Sciatic nerve (tissue), 2 donors: ENCODE results near the gene ZC3H7B. TPM values are rescaled to one million over a fixed set of nuclear protein-coding genes. Genes with fewer than 3 reads are reported as not detected.
"Not testable (repeated sequence)": the region's sequence is repeated elsewhere in the genome, so short reads cannot be mapped to it uniquely, and the experiment has no call there.

Experiments
- ATAC-seq: fragments of 200-7000 bp; cut with Tn5 transposase; one replicate; pipeline ENCODE4 v1.9.1; 2020; ENCODE audit warnings: mild to moderate bottlenecking, moderate library complexity
- DNase-seq: peaks from one replicate; pipeline ENCODE4 v3.0.0-alpha.2; 2020; ENCODE audit warnings: low spot score
- intact Hi-C: fragments of 100-400 bp; cut with DNase I; formaldehyde crosslinking; loops from one replicate; pipeline ENCODE4 v1.14.2; 2022
- total RNA-seq: library from RNA; stranded (reverse); fragmentation: NEBNext Ultra II Directional; extraction: Animal tissue kit (Norgen Biotek cat#: 25700); gene quantifications from one replicate; pipeline ENCODE4 v1.2.1, GENCODE V29; 2021
- donor health status: DM: no; HTN: no; CAD: no.
- donor health status: DM: no; HTN: no; CAD: no.

ZC3H7B gene
- total RNA-seq, 1 donor from 2014 or later, result 72.6 TPM

GRCh38 chr22:41285441-41285819 is 15.9 kb upstream of the ZC3H7B start:
- ATAC-seq (peak; percentile 0), DNase-seq (no peak)
- intact Hi-C loops, result no loop called here

GRCh38 chr22:41285820-41286638 is 15.3 kb upstream of the ZC3H7B start, which contains the start of gene RANGAP1:
TSS of gene RANGAP1 (minus strand) at chr22:41286187. CDS start at chr22:41281044, 5,143 bp downstream.
- ATAC-seq (peak; percentile 99), DNase-seq (peak; percentile 98)
- intact Hi-C loops, result no loop called here

DNA sequence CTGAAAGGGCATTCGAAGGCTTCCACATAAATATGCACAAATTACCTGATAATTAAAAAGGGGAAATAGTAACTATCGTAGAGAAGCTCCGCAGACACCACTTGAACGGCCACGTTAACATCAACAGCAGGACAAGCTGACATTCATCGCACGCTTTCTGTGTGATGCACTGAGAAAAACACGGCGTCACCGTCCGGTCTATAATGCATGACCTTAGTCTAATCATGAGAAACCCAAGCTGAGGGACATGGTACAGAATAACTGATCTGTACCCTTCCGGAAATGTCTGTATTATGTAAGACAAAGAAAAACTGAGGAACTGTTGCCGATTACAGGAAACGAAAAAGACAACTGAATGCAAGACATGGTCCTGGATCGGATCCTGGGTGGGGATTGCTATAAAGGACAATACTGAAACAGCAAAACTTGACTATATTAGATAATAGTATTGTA is 14.7 kb upstream of the ZC3H7B start:
- intact Hi-C loops, result no loop called here
- peak; percentile 30 for ATAC-seq
- DNase-seq, result no peak

GRCh38 chr22:41288245-41288946 is 12.9 kb upstream of the ZC3H7B start:
- no peak for DNase-seq
- intact Hi-C loops, result no loop called here
- ATAC-seq, result no peak

DNA sequence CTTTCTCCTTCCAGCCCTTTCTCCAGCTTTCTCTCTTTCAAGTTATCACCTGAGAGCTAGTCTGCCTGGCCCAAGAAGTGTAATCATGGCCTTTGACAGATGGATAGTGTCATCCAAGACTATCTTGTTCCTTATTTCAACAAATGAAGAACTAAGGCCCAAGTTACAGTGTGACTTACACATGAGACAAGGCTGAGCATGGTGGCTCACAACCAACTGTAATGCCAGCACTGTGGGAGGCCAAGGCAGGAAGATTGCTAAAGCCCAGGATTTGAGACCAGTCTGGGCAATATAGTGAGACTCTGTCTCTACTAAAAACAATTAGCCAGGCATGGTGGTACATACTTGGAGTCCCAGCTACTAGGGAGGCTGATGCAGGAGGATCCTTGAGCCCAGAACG is 11.7 kb upstream of the ZC3H7B start:
- intact Hi-C loops, result no loop called here
- ATAC-seq (no peak), DNase-seq (no peak)

- intact Hi-C loops, result no loop called here
- DNase-seq (no peak), ATAC-seq (no peak)
Measured at GRCh38 chr22:41290262-41291221, 10.8 kb upstream of the ZC3H7B start.

GRCh38 chr22:41294816-41295215 is 6.5 kb upstream of the ZC3H7B start:
- intact Hi-C loops, ATAC-seq, DNase-seq: not testable (repeated sequence)

DNA sequence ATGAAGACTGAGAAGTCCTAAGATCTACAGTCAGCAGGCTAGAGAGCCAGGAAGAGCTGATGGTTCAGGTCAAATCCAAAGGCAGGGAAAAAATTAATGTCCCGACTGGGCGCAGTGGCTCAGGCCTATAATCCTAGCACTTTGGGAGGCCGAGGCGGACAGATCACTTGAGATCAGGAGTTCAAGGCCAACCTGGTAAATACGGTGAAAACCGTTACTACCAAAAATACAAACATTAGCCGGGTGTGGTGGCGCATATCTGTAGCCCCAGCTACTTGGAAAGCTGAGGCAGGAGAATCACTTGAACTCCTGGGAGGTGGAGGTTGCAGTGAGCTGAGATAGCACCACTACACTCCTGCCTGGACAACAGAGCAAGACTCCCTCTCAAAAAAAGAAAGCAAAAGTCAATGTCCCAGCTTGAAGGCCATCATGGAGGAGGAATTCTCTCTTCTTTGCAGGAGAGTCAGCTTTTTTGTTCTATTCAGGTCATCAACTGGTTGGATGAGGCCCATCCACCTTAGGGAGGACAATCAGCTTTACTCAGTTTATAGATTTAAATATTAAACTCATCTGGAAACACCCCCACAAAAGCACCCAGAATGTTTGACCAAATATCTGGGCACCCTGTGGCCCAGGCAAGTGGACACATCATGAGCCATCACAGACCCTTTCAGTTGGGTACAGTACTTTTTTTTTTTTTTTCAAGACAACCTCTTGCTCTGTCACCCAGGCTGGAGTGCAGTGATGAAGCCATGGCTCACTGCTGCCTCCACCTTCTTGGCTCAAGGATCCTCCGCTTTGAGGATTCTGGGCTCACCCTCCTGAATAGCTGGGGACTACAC is 4.3 kb upstream of the ZC3H7B start:
- no peak for DNase-seq
- ATAC-seq, result no peak
- intact Hi-C loops, result no loop called here

GRCh38 chr22:41300661-41301060 is 664 bp upstream of the ZC3H7B start:
- intact Hi-C loops, result no loop called here
- ATAC-seq (no peak), DNase-seq (no peak)

GRCh38 chr22:41302021-41302767 is 869 bp downstream of the ZC3H7B start:
- intact Hi-C loops, result no loop called here
- DNase-seq, result no peak
- no peak for ATAC-seq

GRCh38 chr22:41302811-41303210 is 1.5 kb downstream of the ZC3H7B start:
- ATAC-seq (no peak), DNase-seq (no peak)
- intact Hi-C loops, result no loop called here

GRCh38 chr22:41305646-41306045 is 4.3 kb downstream of the ZC3H7B start:
- ATAC-seq (no peak), DNase-seq (no peak)
- intact Hi-C loops, result no loop called here

DNA sequence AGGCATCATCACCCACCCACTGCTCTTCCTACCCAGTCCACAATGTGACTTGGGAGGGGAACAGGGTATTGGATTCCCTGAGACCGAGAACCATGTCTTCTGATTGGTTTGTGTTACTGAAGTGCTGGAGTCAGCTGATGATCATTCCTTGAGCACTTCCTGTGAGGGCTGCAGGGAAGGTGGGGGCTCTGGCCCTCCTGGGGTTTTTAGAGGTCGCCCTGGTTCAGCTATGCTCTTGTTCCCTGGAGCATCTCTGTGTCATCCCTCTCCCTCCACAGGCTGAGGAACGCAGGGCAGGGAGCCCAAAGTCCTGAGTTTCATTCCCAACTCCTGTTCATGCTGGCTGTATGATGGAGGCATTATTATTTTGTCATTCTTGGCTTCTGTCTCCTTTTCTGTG is 6.7 kb downstream of the ZC3H7B start:
- ATAC-seq, result peak; percentile 79
- DNase-seq, result no peak
- intact Hi-C loops, result no loop called here

- DNase-seq (no peak), ATAC-seq (peak; percentile 85)
- intact Hi-C loops, result no loop called here
Measured at GRCh38 chr22:41308544-41308947, 7.2 kb downstream of the ZC3H7B start.

DNA sequence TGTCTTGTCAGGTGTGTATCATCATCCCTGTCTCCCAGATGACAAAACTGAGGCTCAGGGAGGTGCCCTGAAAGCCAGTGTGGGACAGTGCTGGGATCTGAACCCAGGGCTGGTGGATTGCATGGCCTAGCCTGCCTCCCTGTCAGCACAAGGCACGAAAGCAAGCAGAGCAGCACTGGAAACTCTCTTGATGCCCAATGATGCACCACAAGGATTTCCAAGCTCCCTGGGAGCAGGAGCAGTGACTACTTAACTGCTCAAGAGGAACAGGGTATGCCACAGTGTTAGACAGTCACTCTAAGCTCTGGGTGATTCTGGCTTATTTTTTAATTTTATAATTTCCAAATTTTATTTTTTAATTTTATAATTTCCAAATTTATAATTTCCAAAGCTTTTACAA is 9.0 kb downstream of the ZC3H7B start:
- no peak for ATAC-seq
- no peak for DNase-seq
- intact Hi-C loops, result no loop called here

- intact Hi-C loops, result no loop called here
- DNase-seq, result no peak
- ATAC-seq, result no peak
Measured at GRCh38 chr22:41311487-41311886, 10.2 kb downstream of the ZC3H7B start.

GRCh38 chr22:41314821-41315220 is 13.5 kb downstream of the ZC3H7B start:
- intact Hi-C loops, result no loop called here

DNA sequence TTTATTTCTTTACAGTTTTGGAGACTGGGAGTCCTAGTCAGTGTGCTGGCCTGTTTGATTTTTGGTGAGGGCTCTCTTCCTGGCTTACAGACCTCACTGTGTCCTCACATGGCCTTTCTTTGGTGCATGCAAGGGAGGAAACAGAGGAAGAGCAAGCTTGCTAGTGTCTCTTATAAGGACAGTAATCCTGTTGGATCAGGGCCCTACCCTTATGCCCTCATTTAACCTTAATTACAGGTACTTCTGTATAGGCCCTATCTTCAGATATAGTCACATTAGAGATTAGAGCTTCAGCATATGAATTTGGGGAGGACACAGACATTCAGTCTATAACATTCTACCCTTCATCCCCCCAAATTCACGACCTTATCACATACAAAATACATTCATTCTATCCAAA is 14.3 kb downstream of the ZC3H7B start:
- no peak for ATAC-seq
- intact Hi-C loops, result no loop called here
- no peak for DNase-seq

More at GRCh38 chr22:41314821-41315220, 13.5 kb downstream of the ZC3H7B start:
- ATAC-seq (no peak), DNase-seq (no peak)
